ENCODE results near the gene AP1S3. TPM values are rescaled to one million over a fixed set of nuclear protein-coding genes. Genes with fewer than 3 reads are reported as not detected.

AP1S3 gene
- total and polyA plus RNA-seq, 5 donors = 0.17 to 0.84 (median 0.29) TPM

- H3K27me3 ChIP-seq (ENCODE audit: control insufficient read depth, insufficient read depth) = no peaks in the 10 kb centered on the region
- no peaks in the 10 kb centered on the region for H3K9me3 ChIP-seq (ENCODE audit: control insufficient read depth, low read length)
- 93% methylated on average over 3 of the region's 3 CpGs for WGBS
- intact Hi-C loops (cut with DNase I) = no loop called here
- no peak overlapping the region for H3K27ac ChIP-seq (ENCODE audit: low read length)
- H3K4me3 ChIP-seq (ENCODE audit: low read length) = no peak overlapping the region
- DNase-seq = no peak
- H3K4me1 ChIP-seq (ENCODE audit: control insufficient read depth, insufficient read depth, low read length) = no peaks in the 10 kb centered on the region
- no peak for ATAC-seq
Measured at GRCh38 chr2:223868005-223868404, 30.6 kb upstream of the AP1S3 start.

- Histone ChIP-seq H3K27me3 (ENCODE audit: control insufficient read depth, insufficient read depth) (no peaks in the 10 kb centered on the region), H3K9me3 (ENCODE audit: control insufficient read depth, low read length) (no peaks in the 10 kb centered on the region), H3K4me3 (ENCODE audit: low read length) (no peak overlapping the region), H3K27ac (ENCODE audit: low read length) (no peak overlapping the region), H3K4me1 (ENCODE audit: control insufficient read depth, insufficient read depth, low read length) (no peaks in the 10 kb centered on the region)
- intact Hi-C loops (cut with DNase I) = no loop called here
- DNase-seq (no peak), ATAC-seq (no peak)
- WGBS = 89% methylated on average over 2 of the region's 2 CpGs
Measured at GRCh38 chr2:223865907-223866508, 28.6 kb upstream of the AP1S3 start.

- Histone ChIP-seq H3K27me3 (ENCODE audit: control insufficient read depth, insufficient read depth) (no peaks in the 10 kb centered on the region), H3K4me3 (ENCODE audit: low read length) (no peak overlapping the region), H3K9me3 (ENCODE audit: control insufficient read depth, low read length) (no peaks in the 10 kb centered on the region), H3K4me1 (ENCODE audit: control insufficient read depth, insufficient read depth, low read length) (no peaks in the 10 kb centered on the region), H3K27ac (ENCODE audit: low read length) (no peak overlapping the region)
- DNase-seq (no peak), ATAC-seq (no peak)
- intact Hi-C loops (cut with DNase I) = no loop called here
- 80% methylated on average over 4 of the region's 4 CpGs for WGBS
Measured at GRCh38 chr2:223865124-223865523, 27.7 kb upstream of the AP1S3 start.

- no peak overlapping the region for H3K27ac ChIP-seq (ENCODE audit: low read length)
- no peak overlapping the region for H3K4me3 ChIP-seq (ENCODE audit: low read length)
- DNase-seq = no peak
- H3K4me1 ChIP-seq (ENCODE audit: control insufficient read depth, insufficient read depth, low read length) = no peaks in the 10 kb centered on the region
- WGBS = 89% methylated on average over 2 of the region's 2 CpGs
- no peaks in the 10 kb centered on the region for H3K27me3 ChIP-seq (ENCODE audit: control insufficient read depth, insufficient read depth)
- no peak for ATAC-seq
- H3K9me3 ChIP-seq (ENCODE audit: control insufficient read depth, low read length) = no peaks in the 10 kb centered on the region
- intact Hi-C loops (cut with DNase I) = no loop called here
Measured at GRCh38 chr2:223863491-223863890, 26.1 kb upstream of the AP1S3 start.

- Histone ChIP-seq H3K27me3 (ENCODE audit: control insufficient read depth, insufficient read depth) (no peaks in the 10 kb centered on the region), H3K27ac (ENCODE audit: low read length) (no peak overlapping the region), H3K4me3 (ENCODE audit: low read length) (no peak overlapping the region), H3K4me1 (ENCODE audit: control insufficient read depth, insufficient read depth, low read length) (no peaks in the 10 kb centered on the region), H3K9me3 (ENCODE audit: control insufficient read depth, low read length) (no peaks in the 10 kb centered on the region)
- DNase-seq = no peak
- ATAC-seq = peak in 1 of 2 donors; percentile 54
- intact Hi-C loops (cut with DNase I) = no loop called here
- WGBS = 76% methylated on average over 5 of the region's 5 CpGs
Measured at GRCh38 chr2:223860809-223861738, 23.7 kb upstream of the AP1S3 start.

GRCh38 chr2:223859070-223859469, 21.7 kb upstream of the AP1S3 start:
- intact Hi-C loops (cut with DNase I) = no loop called here
- Histone ChIP-seq H3K27ac (ENCODE audit: low read length) (no peak overlapping the region), H3K4me3 (ENCODE audit: low read length) (no peak overlapping the region), H3K4me1 (ENCODE audit: control insufficient read depth, insufficient read depth, low read length) (no peaks in the 10 kb centered on the region), H3K27me3 (ENCODE audit: control insufficient read depth, insufficient read depth) (no peaks in the 10 kb centered on the region), H3K9me3 (ENCODE audit: control insufficient read depth, low read length) (no peaks in the 10 kb centered on the region)
- DNase-seq (no peak), ATAC-seq (no peak)
- WGBS = 92% methylated on average over 3 of the region's 3 CpGs

GRCh38 chr2:223856584-223856983, 19.2 kb upstream of the AP1S3 start:
- WGBS = 81% methylated on average over 5 of the region's 5 CpGs
- no peaks in the 10 kb centered on the region for H3K4me1 ChIP-seq (ENCODE audit: control insufficient read depth, insufficient read depth, low read length)
- ATAC-seq = no peak

GRCh38 chr2:223856021-223856420, 18.6 kb upstream of the AP1S3 start:
- 62% methylated on average over 2 of the region's 2 CpGs for WGBS
- intact Hi-C loops (cut with DNase I) = no loop called here

More at GRCh38 chr2:223856584-223856983, 19.2 kb upstream of the AP1S3 start:
- no peak for DNase-seq
- Histone ChIP-seq H3K4me3 (ENCODE audit: low read length) (no peak overlapping the region), H3K27ac (ENCODE audit: low read length) (no peak overlapping the region), H3K27me3 (ENCODE audit: control insufficient read depth, insufficient read depth) (no peaks in the 10 kb centered on the region), H3K9me3 (ENCODE audit: control insufficient read depth, low read length) (no peaks in the 10 kb centered on the region)
- intact Hi-C loops (cut with DNase I) = no loop called here

GRCh38 chr2:223855426-223855825, 18.0 kb upstream of the AP1S3 start:
- H3K27ac ChIP-seq (ENCODE audit: low read length) = no peak overlapping the region
- no peaks in the 10 kb centered on the region for H3K9me3 ChIP-seq (ENCODE audit: control insufficient read depth, low read length)
- H3K27me3 ChIP-seq (ENCODE audit: control insufficient read depth, insufficient read depth) = no peaks in the 10 kb centered on the region
- ATAC-seq = no peak
- 85% methylated on average over 5 of the region's 5 CpGs for WGBS
- no peak overlapping the region for H3K4me3 ChIP-seq (ENCODE audit: low read length)
- intact Hi-C loops (cut with DNase I) = no loop called here
- no peak for DNase-seq
- no peaks in the 10 kb centered on the region for H3K4me1 ChIP-seq (ENCODE audit: control insufficient read depth, insufficient read depth, low read length)

More at GRCh38 chr2:223856021-223856420, 18.6 kb upstream of the AP1S3 start:
- DNase-seq (no peak), ATAC-seq (no peak)
- Histone ChIP-seq H3K4me3 (ENCODE audit: low read length) (no peak overlapping the region), H3K9me3 (ENCODE audit: control insufficient read depth, low read length) (no peaks in the 10 kb centered on the region), H3K4me1 (ENCODE audit: control insufficient read depth, insufficient read depth, low read length) (no peaks in the 10 kb centered on the region), H3K27me3 (ENCODE audit: control insufficient read depth, insufficient read depth) (no peaks in the 10 kb centered on the region), H3K27ac (ENCODE audit: low read length) (no peak overlapping the region)

GRCh38 chr2:223854741-223855140, 17.4 kb upstream of the AP1S3 start:
- Histone ChIP-seq H3K9me3 (ENCODE audit: control insufficient read depth, low read length) (no peaks in the 10 kb centered on the region), H3K27ac (ENCODE audit: low read length) (no peak overlapping the region), H3K4me3 (ENCODE audit: low read length) (no peak overlapping the region), H3K27me3 (ENCODE audit: control insufficient read depth, insufficient read depth) (no peaks in the 10 kb centered on the region), H3K4me1 (ENCODE audit: control insufficient read depth, insufficient read depth, low read length) (no peaks in the 10 kb centered on the region)
- 83% methylated on average over 2 of the region's 2 CpGs for WGBS
- intact Hi-C loops (cut with DNase I) = no loop called here
- DNase-seq = no peak
- ATAC-seq = no peak

GRCh38 chr2:223853425-223853837, 16.0 kb upstream of the AP1S3 start:
- no peak for DNase-seq
- H3K9me3 ChIP-seq (ENCODE audit: control insufficient read depth, low read length) = no peaks in the 10 kb centered on the region
- intact Hi-C loops (cut with DNase I) = no loop called here
- H3K27ac ChIP-seq (ENCODE audit: low read length) = no peak overlapping the region
- no peak for ATAC-seq
- WGBS = 90% methylated on average over 3 of the region's 3 CpGs
- no peaks in the 10 kb centered on the region for H3K4me1 ChIP-seq (ENCODE audit: control insufficient read depth, insufficient read depth, low read length)
- H3K27me3 ChIP-seq (ENCODE audit: control insufficient read depth, insufficient read depth) = no peaks in the 10 kb centered on the region
- H3K4me3 ChIP-seq (ENCODE audit: low read length) = no peak overlapping the region
